Stimulated activated CD4-positive, alpha-beta T cell treated with anti-CD3 and anti-CD28 coated beads, Interleukin-4, amount 100 ng/mL, for 48 hours (primary cell): ENCODE results near the gene CXCL9.
"Not testable (repeated sequence)": the region's sequence is repeated elsewhere in the genome, so short reads cannot be mapped to it uniquely, and the experiment has no call there.

Experiments used
- DNase-seq, 2 donors: peaks; one replicate each; pipeline ENCODE4 v3.0.0-alpha.2; 2020; ENCODE audit warnings: low read depth in 2 of 2

CXCL9 gene

GRCh38 chr4:76012388-76012801 lies 5.1 kb upstream of the CXCL9 start:
- no peak for DNase-seq

GRCh38 chr4:76011700-76012387 lies 4.5 kb upstream of the CXCL9 start:
- DNase-seq = no peak

- no peak for DNase-seq
These were observed 3.8 kb upstream of the CXCL9 start for GRCh38 chr4:76011018-76011670.

- no peak for DNase-seq
These were observed 3.3 kb upstream of the CXCL9 start for GRCh38 chr4:76010576-76010975.

- no peak for DNase-seq
These were observed 2.0 kb upstream of the CXCL9 start for GRCh38 chr4:76009311-76009710.

GRCh38 chr4:76003620-76004019 lies 3.7 kb downstream of the CXCL9 start:
- DNase-seq = no peak

- DNase-seq = no peak
These were observed 4.3 kb downstream of the CXCL9 start for GRCh38 chr4:76003035-76003434.

- DNase-seq = no peak
These were observed 5.1 kb downstream of the CXCL9 start for GRCh38 chr4:76002176-76002575.

GRCh38 chr4:76001700-76002099 lies 5.6 kb downstream of the CXCL9 start:
- no peak for DNase-seq

GRCh38 chr4:76000279-76000678 lies 7.0 kb downstream of the CXCL9 start:
- no peak for DNase-seq

GRCh38 chr4:75998525-75999147 lies 8.7 kb downstream of the CXCL9 start:
- not testable (repeated sequence) for DNase-seq

GRCh38 chr4:75997946-75998345 lies 9.4 kb downstream of the CXCL9 start:
- no peak for DNase-seq

GRCh38 chr4:75997081-75997480 lies 10.2 kb downstream of the CXCL9 start:
- DNase-seq = no peak

GRCh38 chr4:75995727-75996126 lies 11.6 kb downstream of the CXCL9 start:
- no peak for DNase-seq

GRCh38 chr4:75992462-75992861 lies 14.8 kb downstream of the CXCL9 start:
- DNase-seq = no peak

- DNase-seq = no peak
These were observed 17.3 kb downstream of the CXCL9 start for GRCh38 chr4:75989846-75990528.

GRCh38 chr4:75985116-75985515 lies 22.2 kb downstream of the CXCL9 start:
- DNase-seq = no peak

GRCh38 chr4:75980576-75980975 lies 26.7 kb downstream of the CXCL9 start:
- no peak for DNase-seq

GRCh38 chr4:75976177-75976576 lies 31.1 kb downstream of the CXCL9 start:
- DNase-seq = no peak

- no peak for DNase-seq
These were observed 33.5 kb downstream of the CXCL9 start for GRCh38 chr4:75973766-75974165.

- DNase-seq = no peak
These were observed 39.2 kb downstream of the CXCL9 start for GRCh38 chr4:75968084-75968483.

- DNase-seq = no peak
These were observed 43.8 kb downstream of the CXCL9 start for GRCh38 chr4:75963558-75963957.

- DNase-seq = not testable (repeated sequence)
These were observed 45.2 kb downstream of the CXCL9 start for GRCh38 chr4:75962072-75962471.
